H7 (cell line): ENCODE results near the gene TM4SF18. TPM values are rescaled to one million over a fixed set of nuclear protein-coding genes. Genes with fewer than 3 reads are reported as not detected.
"Not testable (repeated sequence)": the region's sequence is repeated elsewhere in the genome, so short reads cannot be mapped to it uniquely, and the experiment has no call there.

ENCODE experiments used
- DNase-seq: peaks from one replicate; pipeline ENCODE4 v3.0.0; 2012
- H3K27me3 ChIP-seq: 2 replicates; pipeline ENCODE4 v1.6.0; 2011; ENCODE audit warnings: mild to moderate bottlenecking, low read length; ENCODE audit not compliant: control insufficient read depth, insufficient read depth
- H3K36me3 ChIP-seq: replicated peaks from 2 replicates; pipeline ENCODE4 v1.5.1; 2011; ENCODE audit warnings: low read length; ENCODE audit not compliant: control insufficient read depth, insufficient read depth
- H3K4me3 ChIP-seq: 2 replicates; pipeline ENCODE4 v1.5.1; 2011; ENCODE audit warnings: low read depth, mild to moderate bottlenecking, control low read depth, low read length, moderate library complexity; ENCODE audit not compliant: insufficient read depth
- total RNA-seq: library from RNA; depleted of rRNA; stranded (reverse); fragments of >200 nt; shearing (Covaris generic); gene quantifications from 2 replicates; pipeline ENCODE4 v1.2.3, GENCODE V29; 2014

Gene TM4SF18
- total RNA-seq, 1 experiment from 2014 or later: 4.9 TPM

GRCh38 chr3:149353581-149354184 lies 20.2 kb upstream of the TM4SF18 start:
- H3K4me3 ChIP-seq: no peak overlapping the region
- DNase-seq: no peak
- no peaks in the 10 kb centered on the region for H3K27me3 ChIP-seq
- H3K36me3 ChIP-seq: no peaks in the 10 kb centered on the region

GRCh38 chr3:149352556-149352955 lies 19.1 kb upstream of the TM4SF18 start:
- Histone ChIP-seq H3K27me3 (no peaks in the 10 kb centered on the region), H3K4me3 (no peak overlapping the region), H3K36me3 (no peaks in the 10 kb centered on the region)
- DNase-seq: peak; percentile 83

GRCh38 chr3:149343951-149344350 lies 10.5 kb upstream of the TM4SF18 start:
- Histone ChIP-seq H3K4me3 (no peak overlapping the region), H3K27me3 (no peaks in the 10 kb centered on the region), H3K36me3 (no peaks in the 10 kb centered on the region)
- no peak for DNase-seq

GRCh38 chr3:149342413-149343380 lies 9.3 kb upstream of the TM4SF18 start:
- no peak overlapping the region for H3K4me3 ChIP-seq
- H3K27me3 ChIP-seq: no peaks in the 10 kb centered on the region
- DNase-seq: no peak
- H3K36me3 ChIP-seq: no peaks in the 10 kb centered on the region

- Histone ChIP-seq H3K27me3 (no peaks in the 10 kb centered on the region), H3K36me3 (no peaks in the 10 kb centered on the region), H3K4me3 (no peak overlapping the region)
- no peak for DNase-seq
These were observed 7.0 kb upstream of the TM4SF18 start for GRCh38 chr3:149340310-149340933.

GRCh38 chr3:149339931-149340309 lies 6.5 kb upstream of the TM4SF18 start:
- H3K4me3 ChIP-seq: no peak overlapping the region
- H3K27me3 ChIP-seq: no peaks in the 10 kb centered on the region
- peak; percentile 14 for DNase-seq
- no peaks in the 10 kb centered on the region for H3K36me3 ChIP-seq

GRCh38 chr3:149337486-149337885 lies 4.0 kb upstream of the TM4SF18 start:
- H3K27me3 ChIP-seq, DNase-seq, H3K36me3 ChIP-seq: not testable (repeated sequence)

GRCh38 chr3:149336925-149337324 lies 3.5 kb upstream of the TM4SF18 start:
- no peaks in the 10 kb centered on the region for H3K27me3 ChIP-seq
- no peak for DNase-seq
- H3K36me3 ChIP-seq: no peaks in the 10 kb centered on the region
- H3K4me3 ChIP-seq: no peak overlapping the region

More at GRCh38 chr3:149337486-149337885, 4.0 kb upstream of the TM4SF18 start:
- not testable (repeated sequence) for H3K4me3 ChIP-seq

- no peak for DNase-seq
- H3K36me3 ChIP-seq: no peaks in the 10 kb centered on the region
- H3K27me3 ChIP-seq: no peaks in the 10 kb centered on the region
- H3K4me3 ChIP-seq: no peak overlapping the region
These were observed 665 bp downstream of the TM4SF18 start for GRCh38 chr3:149332771-149333170.

- H3K27me3 ChIP-seq: no peaks in the 10 kb centered on the region
- no peaks in the 10 kb centered on the region for H3K36me3 ChIP-seq
- H3K4me3 ChIP-seq: no peak overlapping the region
- DNase-seq: no peak
These were observed 1.1 kb downstream of the TM4SF18 start for GRCh38 chr3:149332227-149332765.

- H3K4me3 ChIP-seq: no peak overlapping the region
- H3K36me3 ChIP-seq: no peaks in the 10 kb centered on the region
- no peak for DNase-seq
- no peaks in the 10 kb centered on the region for H3K27me3 ChIP-seq
These were observed 2.0 kb downstream of the TM4SF18 start for GRCh38 chr3:149331396-149331795.

GRCh38 chr3:149330609-149331331 lies 2.7 kb downstream of the TM4SF18 start:
- Histone ChIP-seq H3K27me3 (no peaks in the 10 kb centered on the region), H3K36me3 (no peaks in the 10 kb centered on the region), H3K4me3 (no peak overlapping the region)
- DNase-seq: no peak

- no peak for DNase-seq
- Histone ChIP-seq H3K36me3 (no peaks in the 10 kb centered on the region), H3K4me3 (no peak overlapping the region), H3K27me3 (no peaks in the 10 kb centered on the region)
These were observed 6.3 kb downstream of the TM4SF18 start for GRCh38 chr3:149327156-149327555.

GRCh38 chr3:149325581-149325980 lies 7.9 kb downstream of the TM4SF18 start:
- no peak for DNase-seq
- Histone ChIP-seq H3K36me3 (no peaks in the 10 kb centered on the region), H3K4me3 (no peak overlapping the region), H3K27me3 (no peaks in the 10 kb centered on the region)
